CD4-positive, alpha-beta memory T cell (primary cell): ENCODE data around the gene HOXC9. TPM values are rescaled to one million over a fixed set of nuclear protein-coding genes. Genes with fewer than 3 reads are reported as not detected.

Source experiments
- CTCF ChIA-PET: fragments of 350-600 bp; sonication (Branson Sonifier 250); formaldehyde crosslinking; loops from one replicate; lab custom pipeline; 2021; ENCODE audit warnings: inconsistent platforms; ENCODE audit not compliant: partially characterized antibody; lab: Charles Lee
- POLR2A ChIA-PET: fragments of 350-600 bp; sonication (Branson Sonifier 250); formaldehyde crosslinking; loops from one replicate; lab custom pipeline; 2021; ENCODE audit not compliant: partially characterized antibody; lab: Charles Lee
- DNase-seq, 5 donors: peaks; one replicate each; pipeline versions ENCODE4 v3.0.0 to v3.0.0-alpha.2; 2020 to 2022; ENCODE audit warnings: mixed read lengths in 1 of 5
- H3K27ac ChIP-seq: one replicate; pipeline ENCODE4 v1.7.0; 2013; ENCODE audit warnings: low read depth, low read length
- H3K27me3 ChIP-seq: 2 replicates; pipeline ENCODE4 v1.7.0; 2013; ENCODE audit warnings: mild to moderate bottlenecking, low read length, moderate library complexity; ENCODE audit not compliant: insufficient read depth
- H3K36me3 ChIP-seq: 2 replicates; pipeline ENCODE4 v1.7.0; 2013; ENCODE audit warnings: mild to moderate bottlenecking, low read length, moderate library complexity; ENCODE audit not compliant: insufficient read depth
- H3K4me1 ChIP-seq: 2 replicates; pipeline ENCODE4 v1.7.0; 2013; ENCODE audit warnings: mild to moderate bottlenecking, low read length, moderate library complexity; ENCODE audit not compliant: insufficient read depth
- H3K4me3 ChIP-seq, 2 donors: one replicate each; pipeline ENCODE4 v1.7.0; 2013; ENCODE audit warnings: low read length in 2 of 2, mild to moderate bottlenecking in 1 of 2
- H3K9me3 ChIP-seq, 2 donors: one replicate each; pipeline ENCODE4 v1.7.0; 2013; ENCODE audit warnings: low read length in 2 of 2, control low read depth in 1 of 2; ENCODE audit not compliant: control insufficient read depth in 1 of 2
- H3K27ac Mint-ChIP-seq, 7 donors: one replicate each; pipeline ENCODE4 v1.8.0; 2020 to 2021; ENCODE audit warnings: mixed read lengths in 7 of 7, mild to moderate bottlenecking in 6 of 7, inconsistent platforms in 3 of 7, moderate library complexity in 3 of 7
- H3K27me3 Mint-ChIP-seq, 2 donors: one replicate each; pipeline ENCODE4 v1.8.0; 2020 to 2021; ENCODE audit warnings: mixed read lengths in 2 of 2
- H3K36me3 Mint-ChIP-seq, 2 donors: one replicate each; pipeline ENCODE4 v1.8.0; 2020 to 2021; ENCODE audit warnings: mixed read lengths in 2 of 2, inconsistent platforms in 1 of 2, mild to moderate bottlenecking in 1 of 2
- H3K4me1 Mint-ChIP-seq, 4 donors: one replicate each; pipeline ENCODE4 v1.8.0; 2020 to 2021; ENCODE audit warnings: mixed read lengths in 4 of 4, mild to moderate bottlenecking in 1 of 4
- H3K4me3 Mint-ChIP-seq, 8 donors: one replicate each; pipeline ENCODE4 v1.8.0; 2020 to 2021; ENCODE audit warnings: mixed read lengths in 8 of 8, mild to moderate bottlenecking in 7 of 8, moderate library complexity in 6 of 8, inconsistent platforms in 3 of 8
- H3K9me3 Mint-ChIP-seq, 8 donors: one replicate each; pipeline ENCODE4 v1.8.0; 2020 to 2021; ENCODE audit warnings: mixed read lengths in 8 of 8, mild to moderate bottlenecking in 5 of 8, inconsistent platforms in 3 of 8, moderate library complexity in 1 of 8
- intact Hi-C: fragments of 100-400 bp; cut with micrococcal nuclease; formaldehyde crosslinking; loops from one replicate; pipeline ENCODE4 v1.15.1; 2023
- polyA plus RNA-seq, 2 donors: library from polyadenylated mRNA; unstranded; fragments of 300-500 nt; fragmentation: Illumina TruSeq; gene quantifications; one replicate each; pipeline ENCODE4 v1.2.3, GENCODE V29; 2021
- total RNA-seq, 2 experiments: library from RNA; stranded (reverse); gene quantifications; one replicate each; pipeline ENCODE4 v1.2.3, GENCODE V29; 2021

Gene HOXC9
- total and polyA plus RNA-seq, 4 experiments from 2014 or later, result not detected

- Histone ChIP-seq H3K4me1 (peaks cover 36% of the 10 kb centered on the region), H3K9me3 (no peaks in the 10 kb centered on the region), H3K4me3 (no peak overlapping the region), H3K36me3 (no peaks in the 10 kb centered on the region), H3K27me3 (peaks cover 94% of the 10 kb centered on the region), H3K27ac (no peak overlapping the region)
- intact Hi-C loops, result loop anchor here (1.0 to 5.0 kb wide), 2 partner anchors 36 to 197 kb away; partner anchors contain the start of gene HOXC12
- ChIA-PET POLR2A (no interaction called here), CTCF (interaction anchor here (1.2 to 1.5 kb wide), 4 partner anchors 196 to 223 kb away, joined by 3 to 4 read pairs (median 4); no protein-coding TSS in a partner anchor)
- Mint-ChIP-seq H3K27me3 (peaks cover 79 to 84% of the 10 kb centered on the region in 2 donors), H3K27ac (peak overlapping the region in 2 of 7 donors; percentile 29 to 75), H3K9me3 (peaks cover 0 to 15% (median under 1%) of the 10 kb centered on the region in 8 donors), H3K36me3 (peaks cover 0 to 1% of the 10 kb centered on the region in 2 donors), H3K4me1 (peaks cover 19 to 62% (median 31%) of the 10 kb centered on the region in 4 donors), H3K4me3 (peak overlapping the region; percentile 2 to 70 (median 54))
- DNase-seq, result no peak
Measured at GRCh38 chr12:53988541-53989226, 11.3 kb upstream of the HOXC9 start.

GRCh38 chr12:53989227-53990113 is 10.5 kb upstream of the HOXC9 start:
- ChIA-PET POLR2A (interaction anchor here (1.0 kb wide), 1 partner anchor 28 kb away, joined by 3 read pairs; no protein-coding TSS in a partner anchor), CTCF (interaction anchor here (1.2 kb wide), 1 partner anchor 218 kb away, joined by 4 read pairs; no protein-coding TSS in a partner anchor)
- Mint-ChIP-seq H3K9me3 (peaks cover 0 to 18% (median 1%) of the 10 kb centered on the region in 8 donors), H3K4me3 (peak overlapping the region; percentile 2 to 70 (median 54)), H3K36me3 (peaks cover 0 to 1% of the 10 kb centered on the region in 2 donors), H3K27me3 (peaks cover 84 to 88% of the 10 kb centered on the region in 2 donors), H3K27ac (peak overlapping the region in 2 of 7 donors; percentile 73 to 75), H3K4me1 (peaks cover 23 to 64% (median 33%) of the 10 kb centered on the region in 4 donors)
- Histone ChIP-seq H3K27me3 (peaks cover 94% of the 10 kb centered on the region), H3K27ac (no peak overlapping the region), H3K4me1 (peaks cover 36% of the 10 kb centered on the region), H3K9me3 (no peaks in the 10 kb centered on the region), H3K36me3 (no peaks in the 10 kb centered on the region), H3K4me3 (no peak overlapping the region)
- DNase-seq, result peak in 1 of 5 donors; percentile 36
- intact Hi-C loops, result loop anchor here (1.0 to 10.0 kb wide), 3 partner anchors 37 to 365 kb away; partner anchors contain the start of gene HOXC12

- Histone ChIP-seq H3K36me3 (no peaks in the 10 kb centered on the region), H3K9me3 (no peaks in the 10 kb centered on the region), H3K4me3 (no peak overlapping the region), H3K27me3 (peaks cover 98% of the 10 kb centered on the region), H3K27ac (no peak overlapping the region), H3K4me1 (peaks cover 40% of the 10 kb centered on the region)
- intact Hi-C loops, result loop anchor here (10.0 kb wide), 1 partner anchor 364 kb away; no protein-coding TSS in a partner anchor
- no peaks in the 10 kb centered on the region for H3K36me3 Mint-ChIP-seq
- peak overlapping the region in 3 of 7 donors; percentile 31 to 75 (median 67) for H3K27ac Mint-ChIP-seq
- POLR2A ChIA-PET, result interaction anchor here (0.8 to 1.0 kb wide), 2 partner anchors 14 to 29 kb away, joined by 3 read pairs; no protein-coding TSS in a partner anchor
- no peak for DNase-seq
- H3K4me1 Mint-ChIP-seq, result peaks cover 27 to 64% (median 36%) of the 10 kb centered on the region in 4 donors
- peaks cover 86 to 88% of the 10 kb centered on the region in 2 donors for H3K27me3 Mint-ChIP-seq
- peak overlapping the region in 3 of 8 donors; percentile 2 to 8 (median 5) for H3K4me3 Mint-ChIP-seq
- CTCF ChIA-PET, result interaction anchor here (1.2 to 2.2 kb wide), 4 partner anchors 11 to 217 kb away, joined by 3 to 7 read pairs (median 4); no protein-coding TSS in a partner anchor
- peaks cover 0 to 15% (median 1%) of the 10 kb centered on the region in 8 donors for H3K9me3 Mint-ChIP-seq
Measured at GRCh38 chr12:53990311-53991076, 9.5 kb upstream of the HOXC9 start.

- H3K4me3 Mint-ChIP-seq, result no peak overlapping the region
- ChIA-PET POLR2A (interaction anchor here (0.8 to 1.0 kb wide), 2 partner anchors 14 to 29 kb away, joined by 3 read pairs; no protein-coding TSS in a partner anchor), CTCF (interaction anchor here (1.2 to 2.2 kb wide), 4 partner anchors 11 to 216 kb away, joined by 3 to 7 read pairs (median 4); no protein-coding TSS in a partner anchor)
- H3K9me3 Mint-ChIP-seq, result peaks cover 0 to 13% (median 1%) of the 10 kb centered on the region in 8 donors
- Histone ChIP-seq H3K4me1 (peaks cover 40% of the 10 kb centered on the region), H3K27me3 (peaks cover 98% of the 10 kb centered on the region), H3K9me3 (no peaks in the 10 kb centered on the region), H3K36me3 (no peaks in the 10 kb centered on the region), H3K27ac (no peak overlapping the region), H3K4me3 (no peak overlapping the region)
- H3K36me3 Mint-ChIP-seq, result no peaks in the 10 kb centered on the region
- intact Hi-C loops, result loop anchor here (10.0 kb wide), 1 partner anchor 364 kb away; no protein-coding TSS in a partner anchor
- peaks cover 86 to 90% of the 10 kb centered on the region in 2 donors for H3K27me3 Mint-ChIP-seq
- no peak for DNase-seq
- peaks cover 26 to 67% (median 34%) of the 10 kb centered on the region in 4 donors for H3K4me1 Mint-ChIP-seq
- peak overlapping the region in 1 of 7 donors; percentile 67 for H3K27ac Mint-ChIP-seq
Measured at GRCh38 chr12:53991077-53991460, 8.9 kb upstream of the HOXC9 start.

- no peaks in the 10 kb centered on the region for H3K9me3 ChIP-seq
- H3K4me1 Mint-ChIP-seq, result peaks cover 24 to 71% (median 33%) of the 10 kb centered on the region in 4 donors
- H3K36me3 Mint-ChIP-seq, result no peaks in the 10 kb centered on the region
- H3K36me3 ChIP-seq, result no peaks in the 10 kb centered on the region
- intact Hi-C loops, result loop anchor here (10.0 kb wide), 1 partner anchor 362 kb away; no protein-coding TSS in a partner anchor
- no peak overlapping the region for H3K4me3 Mint-ChIP-seq
- ChIA-PET POLR2A (no interaction called here), CTCF (interaction anchor here (1.9 to 2.2 kb wide), 2 partner anchors 9 to 215 kb away, joined by 4 to 7 read pairs; no protein-coding TSS in a partner anchor)
- H3K27ac Mint-ChIP-seq, result peak overlapping the region in 3 of 7 donors; percentile 19 to 43 (median 31)
- no peak overlapping the region for H3K27ac ChIP-seq
- H3K4me3 ChIP-seq, result no peak overlapping the region
- H3K9me3 Mint-ChIP-seq, result peaks cover 0 to 7% (median 1%) of the 10 kb centered on the region in 8 donors
- peaks cover 98% of the 10 kb centered on the region for H3K27me3 ChIP-seq
- no peak for DNase-seq
- H3K4me1 ChIP-seq, result peaks cover 46% of the 10 kb centered on the region
- peaks cover 78 to 87% of the 10 kb centered on the region in 2 donors for H3K27me3 Mint-ChIP-seq
Measured at GRCh38 chr12:53992377-53992889, 7.5 kb upstream of the HOXC9 start.
